ENCODE results near the gene NOTCH1.

GRCh38 chr9:136510561-136510960 is 35.3 kb downstream of the NOTCH1 start:
- TF ChIP-seq TCF4 (CRISPR knock-in tag; IDR thresholded peaks at IDR 0.05; ENCODE audit: borderline replicate concordance) (no peak), PATZ1 (CRISPR knock-in tag; IDR thresholded peaks at IDR 0.05; ENCODE audit: borderline replicate concordance) (no peak), BACH2 (CRISPR knock-in tag; IDR thresholded peaks at IDR 0.05; ENCODE audit: borderline replicate concordance) (no peak), GLIS3 (CRISPR knock-in tag; IDR thresholded peaks at IDR 0.05) (no peak), ISL1 (CRISPR knock-in tag; IDR thresholded peaks at IDR 0.05) (no peak), ZNF8 (CRISPR knock-in tag; IDR thresholded peaks at IDR 0.05) (no peak), ARNTL (CRISPR knock-in tag; IDR thresholded peaks at IDR 0.05; ENCODE audit: borderline replicate concordance, low read depth) (no peak), PPARA (CRISPR knock-in tag; IDR thresholded peaks at IDR 0.05; ENCODE audit: borderline replicate concordance) (no peak), ESRRG (CRISPR knock-in tag; IDR thresholded peaks at IDR 0.05) (no peak)

Measured in SK-N-SH treated with all-trans-retinoic acid at 6 μM for 48 hours (cell line).